ENCODE results near the gene PARD6G. TPM values are rescaled to one million over a fixed set of nuclear protein-coding genes. Genes with fewer than 3 reads are reported as not detected.
A peak's percentile ranks its signal among the peaks of the same experiment; 100 is the strongest.

PARD6G gene
- total RNA-seq, 1 donor from 2014 or later = not detected

DNA sequence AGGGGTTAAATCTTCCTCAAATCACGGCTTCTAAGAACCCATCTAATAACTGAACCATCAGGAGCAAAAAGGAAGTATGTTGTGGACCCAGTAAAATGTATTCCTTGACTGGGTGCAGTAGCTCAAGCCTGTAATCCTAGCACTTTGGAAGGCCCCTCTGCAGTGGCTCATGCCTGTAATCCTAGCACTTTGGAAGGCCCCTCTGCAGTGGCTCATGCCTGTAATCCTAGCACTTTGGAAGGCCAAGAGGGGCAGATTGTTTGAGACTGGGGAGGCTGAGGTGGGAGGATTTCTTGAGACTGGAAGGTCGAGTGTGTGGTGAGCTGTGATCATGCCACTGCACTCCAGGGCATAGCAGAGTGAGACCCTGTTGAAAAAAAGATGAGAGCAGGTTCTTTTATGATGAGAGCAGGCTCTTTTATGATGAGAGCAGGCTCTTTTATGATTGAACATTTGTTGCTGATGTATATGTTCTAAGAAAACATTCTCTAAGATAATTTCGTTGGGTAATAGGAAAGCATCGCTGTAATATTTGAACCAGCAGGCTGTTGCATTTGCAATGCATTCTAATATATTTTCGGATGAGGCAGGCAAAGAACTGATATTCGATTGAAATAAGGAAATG lies 3.5 kb upstream of the PARD6G start:
- Mint-ChIP-seq H3K27me3 (peaks cover 7% of the 10 kb centered on the region), H3K4me1 (peaks cover 6% of the 10 kb centered on the region), H3K4me3 (no peak overlapping the region), H3K36me3 (ENCODE audit: low read depth) (no peaks in the 10 kb centered on the region), H3K9me3 (no peaks in the 10 kb centered on the region), H3K27ac (no peak overlapping the region)
- intact Hi-C loops (cut with micrococcal nuclease) = no loop called here
- CTCF ChIA-PET = no interaction called here
- no peak for DNase-seq
- POLR2A ChIA-PET = no interaction called here
- no peak for ATAC-seq (ENCODE audit: low read depth)
- TF ChIP-seq, protein P1, sequence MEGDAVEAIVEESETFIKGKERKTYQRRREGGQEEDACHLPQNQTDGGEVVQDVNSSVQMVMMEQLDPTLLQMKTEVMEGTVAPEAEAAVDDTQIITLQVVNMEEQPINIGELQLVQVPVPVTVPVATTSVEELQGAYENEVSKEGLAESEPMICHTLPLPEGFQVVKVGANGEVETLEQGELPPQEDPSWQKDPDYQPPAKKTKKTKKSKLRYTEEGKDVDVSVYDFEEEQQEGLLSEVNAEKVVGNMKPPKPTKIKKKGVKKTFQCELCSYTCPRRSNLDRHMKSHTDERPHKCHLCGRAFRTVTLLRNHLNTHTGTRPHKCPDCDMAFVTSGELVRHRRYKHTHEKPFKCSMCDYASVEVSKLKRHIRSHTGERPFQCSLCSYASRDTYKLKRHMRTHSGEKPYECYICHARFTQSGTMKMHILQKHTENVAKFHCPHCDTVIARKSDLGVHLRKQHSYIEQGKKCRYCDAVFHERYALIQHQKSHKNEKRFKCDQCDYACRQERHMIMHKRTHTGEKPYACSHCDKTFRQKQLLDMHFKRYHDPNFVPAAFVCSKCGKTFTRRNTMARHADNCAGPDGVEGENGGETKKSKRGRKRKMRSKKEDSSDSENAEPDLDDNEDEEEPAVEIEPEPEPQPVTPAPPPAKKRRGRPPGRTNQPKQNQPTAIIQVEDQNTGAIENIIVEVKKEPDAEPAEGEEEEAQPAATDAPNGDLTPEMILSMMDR (IDR thresholded peaks at IDR 0.05) = no peak

DNA sequence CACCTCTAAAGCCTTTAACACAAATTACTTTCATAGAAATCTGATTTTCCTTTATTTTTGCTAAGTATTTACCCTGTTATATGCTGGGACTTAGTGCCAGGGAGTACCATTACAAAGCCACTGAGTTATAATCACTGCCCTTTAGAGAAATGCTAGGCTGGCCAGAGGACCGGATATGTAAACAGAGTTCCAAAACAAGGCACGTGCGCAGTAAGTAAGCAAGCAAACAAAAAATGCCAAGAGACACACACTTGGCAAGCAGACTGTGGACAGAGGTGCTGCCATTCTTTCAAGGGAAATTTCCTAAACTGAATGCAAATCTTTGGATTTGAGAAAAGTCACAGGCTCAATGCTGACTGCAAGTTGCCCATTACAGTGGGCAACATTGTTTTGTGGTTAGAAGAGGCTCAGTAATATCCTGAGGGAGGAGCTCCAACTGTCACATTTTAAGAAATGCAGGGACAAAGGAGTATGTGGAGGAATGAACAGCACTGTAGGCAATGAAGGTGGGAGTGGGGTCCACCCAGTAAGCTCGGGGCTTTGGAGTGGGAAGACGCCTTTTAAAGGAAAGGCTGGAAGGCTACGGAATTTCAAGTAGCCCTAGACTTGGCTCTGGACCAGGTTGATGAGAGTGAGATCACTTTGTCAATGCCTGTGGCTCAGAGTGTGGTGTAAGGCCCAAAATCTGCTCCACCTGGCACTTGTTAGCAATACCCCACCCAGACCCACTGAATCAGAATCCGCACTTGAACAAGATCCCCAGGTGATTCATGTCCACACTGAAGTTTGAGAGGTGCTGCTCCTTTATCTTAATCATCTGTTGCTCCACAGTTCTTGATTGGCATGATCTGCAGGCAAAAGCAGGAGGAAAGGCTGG lies 2.1 kb upstream of the PARD6G start:
- ATAC-seq (ENCODE audit: low read depth) (no peak), DNase-seq (no peak)
- ChIA-PET CTCF (no interaction called here), POLR2A (no interaction called here)
- TF ChIP-seq, protein P1 (IDR thresholded peaks at IDR 0.05) = no peak
- intact Hi-C loops (cut with micrococcal nuclease) = no loop called here
- no peaks in the 10 kb centered on the region for H3K36me3 Mint-ChIP-seq (ENCODE audit: low read depth)
- H3K4me3 Mint-ChIP-seq = no peak overlapping the region
- H3K4me1 Mint-ChIP-seq = peaks cover 10% of the 10 kb centered on the region
- no peak overlapping the region for H3K27ac Mint-ChIP-seq
- no peaks in the 10 kb centered on the region for H3K9me3 Mint-ChIP-seq
- peaks cover 12% of the 10 kb centered on the region for H3K27me3 Mint-ChIP-seq

DNA sequence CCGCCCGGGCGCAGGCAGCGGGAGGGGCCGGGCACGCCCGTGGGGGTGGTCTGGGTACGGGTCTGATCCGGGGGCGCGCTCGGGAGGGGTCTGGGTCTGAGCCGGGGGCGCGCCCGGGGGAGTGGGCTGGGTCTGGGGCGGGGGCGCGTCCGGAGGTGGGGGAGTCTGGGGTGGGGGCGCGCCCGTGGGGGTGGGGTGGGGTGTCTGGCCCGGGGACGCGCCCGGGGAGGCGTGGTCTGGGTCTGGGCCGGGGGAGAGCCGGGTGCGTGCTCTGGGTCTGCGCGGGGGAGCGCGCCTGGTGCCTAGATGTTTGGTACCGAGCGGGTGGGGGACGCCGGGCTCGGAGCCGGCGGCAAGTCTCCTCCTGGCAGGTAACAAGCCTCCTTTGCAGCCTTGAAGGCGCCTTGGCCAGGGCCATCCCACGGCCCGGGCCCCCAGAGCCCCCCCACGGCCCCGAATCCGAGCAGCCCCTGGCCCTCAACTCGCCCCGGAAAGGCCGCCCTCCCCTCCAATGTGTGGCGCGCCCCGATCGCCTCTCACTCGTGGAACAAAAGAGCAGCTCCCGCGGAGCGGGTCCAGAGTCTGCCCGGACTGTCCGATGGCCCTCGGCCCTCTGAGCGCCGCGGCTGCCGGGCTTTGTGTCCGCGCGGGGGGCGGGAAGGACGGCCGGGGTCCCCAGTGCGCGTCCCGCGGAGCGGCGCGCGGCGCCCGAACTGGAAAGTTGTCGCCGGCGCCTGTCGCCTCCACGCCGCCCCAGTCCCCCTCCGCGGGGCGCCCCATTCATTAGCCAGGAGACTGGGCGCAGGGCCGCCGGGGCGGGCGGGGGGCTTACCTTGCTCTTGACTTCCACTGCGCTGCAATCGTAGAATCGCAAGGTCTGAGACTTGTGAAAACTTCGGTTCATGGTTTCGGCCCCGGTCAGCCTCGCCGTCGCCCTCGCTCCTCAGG lies 595 bp downstream of the PARD6G start:
- intact Hi-C loops (cut with micrococcal nuclease) = no loop called here
- ATAC-seq (ENCODE audit: low read depth) (no peak), DNase-seq (no peak)
- no peak overlapping the region for H3K27ac Mint-ChIP-seq
- no peak overlapping the region for H3K4me3 Mint-ChIP-seq
- peaks cover 10% of the 10 kb centered on the region for H3K4me1 Mint-ChIP-seq
- peaks cover 30% of the 10 kb centered on the region for H3K27me3 Mint-ChIP-seq
- ChIA-PET CTCF (no interaction called here), POLR2A (no interaction called here)
- H3K9me3 Mint-ChIP-seq = no peaks in the 10 kb centered on the region
- no peaks in the 10 kb centered on the region for H3K36me3 Mint-ChIP-seq (ENCODE audit: low read depth)
- TF ChIP-seq, protein P1 (IDR thresholded peaks at IDR 0.05) = no peak

DNA sequence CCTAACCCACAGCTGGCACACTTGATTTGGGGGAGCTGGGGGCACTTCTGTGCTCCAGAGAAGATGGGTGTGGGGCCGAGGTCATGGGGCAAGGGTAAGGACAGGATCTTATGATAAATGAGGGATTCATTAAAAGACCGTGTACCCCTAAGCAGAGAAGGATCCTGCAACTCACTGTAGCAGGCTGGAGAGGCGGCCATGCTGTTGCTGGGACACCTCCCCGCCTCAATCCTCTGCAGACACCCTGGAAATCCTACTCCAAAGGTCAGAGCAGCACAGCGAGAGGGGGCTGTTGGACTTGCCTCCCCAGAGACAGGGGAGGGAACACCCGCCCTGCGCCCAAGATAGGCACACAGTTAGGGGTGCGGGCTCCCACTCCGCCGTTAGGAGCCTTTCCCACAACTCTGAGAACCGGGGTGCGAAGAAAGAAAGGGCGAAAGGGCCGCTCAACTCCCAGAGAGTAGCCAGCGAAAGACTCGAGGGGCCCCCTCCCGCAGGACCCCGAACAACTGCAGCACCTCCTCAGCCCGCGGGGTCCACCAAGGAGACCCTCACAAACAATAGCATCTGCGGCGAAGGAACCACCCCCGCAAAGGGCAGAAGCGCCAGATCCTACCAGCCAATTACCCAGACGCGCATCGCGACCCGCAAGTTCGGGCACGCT lies 1.4 kb downstream of the PARD6G start:
- intact Hi-C loops (cut with micrococcal nuclease) = no loop called here
- no peak for ATAC-seq (ENCODE audit: low read depth)
- DNase-seq = no peak
- no peak overlapping the region for H3K27ac Mint-ChIP-seq
- TF ChIP-seq, protein P1 (IDR thresholded peaks at IDR 0.05) = no peak
- peak overlapping the region; percentile 60 for H3K4me3 Mint-ChIP-seq
- H3K27me3 Mint-ChIP-seq = peaks cover 32% of the 10 kb centered on the region
- H3K4me1 Mint-ChIP-seq = peaks cover 10% of the 10 kb centered on the region
- ChIA-PET CTCF (no interaction called here), POLR2A (no interaction called here)
- no peaks in the 10 kb centered on the region for H3K36me3 Mint-ChIP-seq (ENCODE audit: low read depth)
- no peaks in the 10 kb centered on the region for H3K9me3 Mint-ChIP-seq
